ENCODE data around the gene SRSF1. TPM values are rescaled to one million over a fixed set of nuclear protein-coding genes. Genes with fewer than 3 reads are reported as not detected.
"Not testable (repeated sequence)": the region's sequence is repeated elsewhere in the genome, so short reads cannot be mapped to it uniquely, and the experiment has no call there.

The SRSF1 gene
- total RNA-seq, 1 donor from 2014 or later = 510 TPM

DNA sequence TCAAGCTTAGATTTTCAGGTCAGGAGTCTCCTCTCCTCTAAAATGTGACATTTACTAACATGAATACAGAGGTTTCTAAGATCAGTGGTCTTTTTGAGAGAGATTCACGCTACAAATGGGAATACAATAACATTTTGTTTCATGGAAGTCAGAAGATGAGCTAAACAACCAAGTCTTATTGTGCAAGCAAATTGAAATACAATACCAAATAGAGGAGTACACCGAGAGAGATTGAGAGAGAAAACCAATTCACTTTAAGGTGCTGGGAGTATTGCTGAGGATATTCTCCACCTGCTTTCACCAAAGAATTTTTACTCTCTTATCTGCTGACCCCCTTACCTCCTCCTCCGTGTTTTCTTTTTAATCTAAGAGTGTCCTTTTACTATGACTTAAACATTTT is 30.5 kb downstream of the SRSF1 start:
- Mint-ChIP-seq H3K27ac (no peak overlapping the region), H3K9me3 (no peaks in the 10 kb centered on the region), H3K4me3 (no peak overlapping the region), H3K4me1 (peaks cover 7% of the 10 kb centered on the region), H3K27me3 (no peaks in the 10 kb centered on the region), H3K36me3 (ENCODE audit: low read depth) (peaks cover 60% of the 10 kb centered on the region)
- DNase-seq = no peak
- intact Hi-C loops (cut with micrococcal nuclease) = no loop called here

DNA sequence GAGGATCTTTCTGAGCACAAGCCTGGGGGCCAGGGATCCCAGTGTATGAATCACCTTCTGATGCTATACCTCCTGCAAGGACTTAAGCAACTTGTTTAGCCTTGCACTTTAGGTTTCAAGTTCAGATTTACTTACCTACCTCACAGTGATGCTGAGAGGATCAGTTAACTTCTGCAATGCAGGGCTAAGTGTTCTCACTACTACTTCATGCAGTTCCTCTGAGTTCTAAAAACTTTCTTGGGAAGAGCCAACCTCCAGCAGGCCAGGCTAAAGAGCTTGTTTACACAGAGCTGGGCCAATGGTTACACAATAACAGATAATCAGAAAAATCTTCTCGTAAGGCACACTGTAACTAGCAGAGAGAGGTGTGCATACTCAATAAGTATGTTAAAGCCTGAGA is 32.0 kb downstream of the SRSF1 start:
- Mint-ChIP-seq H3K27me3 (no peaks in the 10 kb centered on the region), H3K27ac (no peak overlapping the region), H3K9me3 (no peaks in the 10 kb centered on the region), H3K4me1 (no peaks in the 10 kb centered on the region), H3K4me3 (no peak overlapping the region), H3K36me3 (ENCODE audit: low read depth) (peaks cover 50% of the 10 kb centered on the region)
- intact Hi-C loops (cut with micrococcal nuclease) = no loop called here
- no peak for DNase-seq

DNA sequence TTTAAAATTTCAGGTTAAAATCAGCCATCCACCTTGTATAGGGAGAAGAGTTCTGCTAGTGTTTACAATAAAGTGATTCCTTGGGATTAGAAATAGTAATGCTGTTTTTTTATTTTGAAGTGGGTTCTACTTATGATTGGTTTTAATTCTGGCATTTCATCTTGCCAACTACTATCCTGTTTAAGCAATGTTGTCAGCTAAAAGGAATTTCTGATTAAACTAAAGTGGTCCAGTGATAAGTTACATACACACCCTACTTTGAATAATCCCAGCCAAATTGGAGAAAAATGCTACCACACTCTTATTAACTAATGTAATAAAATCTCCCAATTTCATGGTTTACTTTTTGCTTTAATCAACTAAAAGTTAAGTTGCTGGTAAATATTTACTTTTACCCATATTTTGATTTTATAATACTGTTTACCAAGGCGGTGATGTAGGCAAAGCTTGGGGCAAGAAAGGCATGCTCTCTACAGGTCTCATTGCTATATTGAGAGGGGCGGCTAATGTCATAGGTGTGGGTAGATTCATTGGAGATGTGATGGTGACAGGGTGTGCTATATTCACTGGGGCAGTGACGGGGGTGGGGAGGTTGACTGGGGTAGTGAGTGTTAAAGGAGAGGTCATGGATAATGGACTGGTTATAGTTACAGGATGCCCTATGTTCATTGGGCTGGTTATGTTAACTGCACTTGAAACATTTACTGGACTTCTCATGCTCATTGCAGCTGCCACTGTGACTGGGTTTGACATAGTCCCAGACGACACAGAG is 32.8 kb downstream of the SRSF1 start:
- H3K9me3 Mint-ChIP-seq; H3K27me3 Mint-ChIP-seq; H3K4me1 Mint-ChIP-seq; DNase-seq; H3K4me3 Mint-ChIP-seq; intact Hi-C loops (cut with micrococcal nuclease); H3K27ac Mint-ChIP-seq: not testable (repeated sequence)
- H3K36me3 Mint-ChIP-seq (ENCODE audit: low read depth) = peaks cover 48% of the 10 kb centered on the region

DNA sequence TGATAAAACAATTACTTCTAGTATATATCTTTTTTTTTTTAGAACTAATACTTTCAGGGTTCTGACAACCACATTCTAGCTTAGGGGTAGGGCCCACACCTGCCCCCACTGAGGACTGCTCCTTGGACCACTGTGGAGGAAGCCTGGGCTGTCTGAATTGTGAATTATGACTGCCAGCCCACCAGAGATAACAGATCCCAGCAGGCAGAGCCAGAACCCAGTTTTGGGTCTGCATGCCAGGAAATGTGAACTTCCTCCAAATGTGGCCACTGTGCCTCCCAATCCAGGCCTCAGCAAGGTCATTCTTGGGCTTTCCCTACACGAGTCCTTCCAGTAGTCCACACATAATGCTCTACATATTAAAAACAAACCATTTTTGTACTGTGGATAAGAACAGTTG is 34.9 kb downstream of the SRSF1 start:
- H3K27ac Mint-ChIP-seq = no peak overlapping the region
- H3K36me3 Mint-ChIP-seq (ENCODE audit: low read depth) = peaks cover 35% of the 10 kb centered on the region
- no peak for DNase-seq
- H3K9me3 Mint-ChIP-seq = no peaks in the 10 kb centered on the region
- no peak overlapping the region for H3K4me3 Mint-ChIP-seq
- intact Hi-C loops (cut with micrococcal nuclease) = no loop called here
- no peaks in the 10 kb centered on the region for H3K4me1 Mint-ChIP-seq
- peaks cover 4% of the 10 kb centered on the region for H3K27me3 Mint-ChIP-seq

DNA sequence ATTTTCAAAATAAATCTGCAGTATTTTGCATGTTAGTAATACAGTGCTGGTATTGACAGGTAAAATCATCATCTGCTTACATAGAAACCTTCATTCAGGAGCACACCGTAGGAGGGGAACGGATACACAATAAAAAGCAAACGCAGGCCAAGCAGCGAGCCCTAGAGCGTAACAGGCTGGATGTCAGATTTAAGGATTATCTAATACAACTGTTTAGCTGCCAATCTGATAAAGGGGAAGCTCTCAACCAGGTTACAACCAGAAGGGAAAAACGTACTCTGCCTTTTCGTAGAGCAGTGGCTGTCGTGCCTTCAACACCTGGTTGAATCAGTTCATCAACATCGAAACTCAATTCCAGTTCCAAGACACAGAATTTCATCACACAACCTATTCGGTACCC is 35.5 kb downstream of the SRSF1 start:
- no peak overlapping the region for H3K4me3 Mint-ChIP-seq
- H3K27me3 Mint-ChIP-seq = peaks cover 4% of the 10 kb centered on the region
- no peak for DNase-seq
- H3K9me3 Mint-ChIP-seq = no peaks in the 10 kb centered on the region
- no peaks in the 10 kb centered on the region for H3K4me1 Mint-ChIP-seq
- intact Hi-C loops (cut with micrococcal nuclease) = no loop called here
- peaks cover 30% of the 10 kb centered on the region for H3K36me3 Mint-ChIP-seq (ENCODE audit: low read depth)
- no peak overlapping the region for H3K27ac Mint-ChIP-seq

DNA sequence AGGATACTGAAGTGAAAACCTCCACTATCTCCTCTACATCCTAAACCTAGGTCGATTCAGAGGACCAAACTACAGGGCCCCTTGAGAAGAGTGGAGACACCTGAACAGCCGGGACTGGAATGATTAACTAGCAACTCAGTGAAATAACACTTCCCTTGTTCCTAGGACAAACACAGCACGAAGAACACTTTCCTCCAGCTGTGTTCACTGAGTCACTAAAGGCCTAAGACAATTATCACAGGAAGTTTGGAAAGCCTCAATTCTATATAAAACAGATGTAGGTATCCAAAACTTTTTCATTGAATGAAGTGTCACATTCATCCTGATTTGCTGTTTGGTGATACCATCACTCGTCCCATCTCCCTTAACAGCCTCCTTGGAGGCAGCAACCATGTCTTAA is 36.3 kb downstream of the SRSF1 start:
- H3K4me1 Mint-ChIP-seq = no peaks in the 10 kb centered on the region
- intact Hi-C loops (cut with micrococcal nuclease) = no loop called here
- peaks cover 6% of the 10 kb centered on the region for H3K27me3 Mint-ChIP-seq
- no peak for DNase-seq
- H3K36me3 Mint-ChIP-seq (ENCODE audit: low read depth) = peaks cover 22% of the 10 kb centered on the region
- H3K9me3 Mint-ChIP-seq = no peaks in the 10 kb centered on the region
- H3K27ac Mint-ChIP-seq = no peak overlapping the region
- H3K4me3 Mint-ChIP-seq = no peak overlapping the region

DNA sequence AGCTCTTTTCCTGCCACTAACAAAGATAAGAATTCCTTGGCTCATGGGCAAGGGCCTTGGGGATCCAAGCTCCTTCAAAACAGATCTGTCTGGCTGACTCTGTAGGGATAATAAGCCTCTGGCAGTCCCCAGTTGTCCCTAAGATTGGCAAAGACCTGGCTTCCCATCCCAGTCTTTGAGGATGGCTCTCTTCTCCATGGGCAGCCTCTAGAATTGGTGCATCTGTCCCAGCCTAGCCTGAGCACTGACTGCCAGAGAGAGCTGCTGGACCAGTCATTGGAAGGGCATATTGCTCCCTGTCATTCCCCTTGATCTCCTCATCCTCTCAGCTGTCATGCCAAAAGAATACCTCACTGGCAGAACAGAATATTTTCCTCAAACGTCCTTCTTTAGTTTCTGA is 38.6 kb downstream of the SRSF1 start:
- Mint-ChIP-seq H3K27me3 (peaks cover 9% of the 10 kb centered on the region), H3K27ac (no peak overlapping the region), H3K4me1 (no peaks in the 10 kb centered on the region), H3K4me3 (no peak overlapping the region), H3K9me3 (no peaks in the 10 kb centered on the region), H3K36me3 (ENCODE audit: low read depth) (peaks cover 7% of the 10 kb centered on the region)
- intact Hi-C loops (cut with micrococcal nuclease) = no loop called here
- no peak for DNase-seq

DNA sequence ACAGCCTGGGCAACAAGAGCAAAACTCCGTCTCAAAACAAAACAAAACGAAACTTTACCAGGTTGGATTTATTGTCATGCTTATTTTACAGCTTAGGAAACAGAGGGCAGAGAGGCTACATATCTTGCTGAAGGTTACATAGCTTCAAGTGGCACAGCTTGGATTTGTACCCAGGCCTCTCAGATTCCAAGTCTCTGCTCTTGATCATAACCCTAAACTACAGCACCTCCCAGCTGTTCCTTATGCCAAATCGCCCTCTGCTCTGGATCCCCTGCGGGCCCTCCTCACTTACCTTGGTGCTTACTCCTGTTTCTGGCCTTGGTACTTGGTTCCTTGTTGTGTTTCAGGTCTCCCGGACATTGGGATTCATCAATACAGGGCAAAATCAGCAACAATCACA is 40.2 kb downstream of the SRSF1 start:
- Mint-ChIP-seq H3K27me3 (peaks cover 13% of the 10 kb centered on the region), H3K36me3 (ENCODE audit: low read depth) (peaks cover 1% of the 10 kb centered on the region), H3K4me3 (no peak overlapping the region), H3K9me3 (no peaks in the 10 kb centered on the region), H3K27ac (no peak overlapping the region), H3K4me1 (no peaks in the 10 kb centered on the region)
- intact Hi-C loops (cut with micrococcal nuclease) = no loop called here
- DNase-seq = no peak

DNA sequence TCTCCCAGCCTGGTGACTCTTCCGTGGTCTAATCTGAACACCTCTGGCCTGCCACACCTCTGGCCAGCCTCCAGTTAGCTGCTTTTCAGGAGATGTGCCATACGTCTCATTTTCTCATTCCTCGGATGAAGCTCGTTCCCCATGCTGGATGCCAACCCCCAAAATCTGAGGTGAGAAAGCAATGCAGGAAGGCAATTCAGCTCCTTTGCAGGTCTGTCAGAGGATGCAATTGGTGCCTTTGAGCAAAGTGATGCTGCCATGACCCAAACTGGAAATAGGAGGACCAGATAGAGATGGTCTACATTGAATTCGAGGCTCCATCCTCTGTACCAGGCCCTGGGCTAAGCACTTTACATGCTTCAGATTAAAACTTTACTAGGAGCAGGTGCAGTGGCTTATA is 40.8 kb downstream of the SRSF1 start:
- H3K27ac Mint-ChIP-seq = no peak overlapping the region
- H3K36me3 Mint-ChIP-seq (ENCODE audit: low read depth) = no peaks in the 10 kb centered on the region
- no peak for DNase-seq
- no peak overlapping the region for H3K4me3 Mint-ChIP-seq
- intact Hi-C loops (cut with micrococcal nuclease) = no loop called here
- no peaks in the 10 kb centered on the region for H3K4me1 Mint-ChIP-seq
- peaks cover 15% of the 10 kb centered on the region for H3K27me3 Mint-ChIP-seq
- H3K9me3 Mint-ChIP-seq = no peaks in the 10 kb centered on the region

DNA sequence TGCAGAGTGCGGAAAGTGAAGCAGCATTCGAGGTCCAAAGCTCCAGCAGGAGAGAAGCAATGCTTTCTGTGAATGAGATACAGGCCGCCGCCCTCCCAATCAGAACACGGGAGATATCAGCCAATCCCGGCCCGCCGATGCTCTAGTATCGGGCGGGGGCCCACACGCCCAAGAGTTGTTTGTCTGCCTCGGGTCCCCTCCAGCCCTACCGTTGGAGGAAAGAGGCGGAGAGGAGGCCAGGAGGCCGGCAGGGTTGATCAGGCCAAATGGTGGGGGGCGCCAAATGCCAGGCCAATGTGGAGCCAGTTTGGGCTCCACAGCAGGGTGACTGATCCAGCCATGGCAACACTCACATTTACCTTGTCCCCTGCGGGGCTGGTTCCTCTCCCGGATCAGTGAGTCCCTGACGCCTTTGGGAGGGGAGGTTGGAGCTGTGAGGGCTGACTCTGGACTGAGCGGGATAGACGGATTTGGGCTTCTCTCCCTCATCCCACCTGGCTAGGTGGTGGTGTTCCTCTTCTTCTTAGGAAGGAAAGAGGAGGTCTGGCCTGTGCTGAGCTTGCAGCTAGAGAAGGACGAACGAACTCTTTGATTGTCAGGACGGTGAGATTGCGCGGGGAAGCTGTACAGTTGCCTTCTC is 41.4 kb downstream of the SRSF1 start:
- DNase-seq = no peak
- Mint-ChIP-seq H3K27ac (no peak overlapping the region), H3K9me3 (no peaks in the 10 kb centered on the region), H3K4me1 (no peaks in the 10 kb centered on the region), H3K27me3 (peaks cover 20% of the 10 kb centered on the region), H3K36me3 (ENCODE audit: low read depth) (no peaks in the 10 kb centered on the region), H3K4me3 (no peak overlapping the region)
- intact Hi-C loops (cut with micrococcal nuclease) = no loop called here

DNA sequence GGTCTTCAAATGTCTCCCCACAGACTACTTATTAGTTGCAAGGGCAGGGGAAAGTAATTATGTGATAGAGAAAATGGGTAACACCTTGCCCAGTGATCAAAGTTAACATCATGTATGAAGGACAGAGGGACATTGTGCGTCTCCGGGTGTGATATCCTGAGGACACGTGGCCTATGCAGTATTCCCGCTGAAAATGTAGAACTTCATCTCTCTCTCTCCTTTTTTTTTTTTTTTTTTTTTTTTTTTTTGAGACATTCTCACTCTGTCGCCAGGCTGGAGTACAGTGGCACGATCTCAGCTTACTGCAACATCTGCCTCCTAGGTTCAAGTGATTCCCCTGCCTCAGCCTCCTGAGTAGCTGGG is 43.9 kb downstream of the SRSF1 start:
- no peaks in the 10 kb centered on the region for H3K9me3 Mint-ChIP-seq

DNA sequence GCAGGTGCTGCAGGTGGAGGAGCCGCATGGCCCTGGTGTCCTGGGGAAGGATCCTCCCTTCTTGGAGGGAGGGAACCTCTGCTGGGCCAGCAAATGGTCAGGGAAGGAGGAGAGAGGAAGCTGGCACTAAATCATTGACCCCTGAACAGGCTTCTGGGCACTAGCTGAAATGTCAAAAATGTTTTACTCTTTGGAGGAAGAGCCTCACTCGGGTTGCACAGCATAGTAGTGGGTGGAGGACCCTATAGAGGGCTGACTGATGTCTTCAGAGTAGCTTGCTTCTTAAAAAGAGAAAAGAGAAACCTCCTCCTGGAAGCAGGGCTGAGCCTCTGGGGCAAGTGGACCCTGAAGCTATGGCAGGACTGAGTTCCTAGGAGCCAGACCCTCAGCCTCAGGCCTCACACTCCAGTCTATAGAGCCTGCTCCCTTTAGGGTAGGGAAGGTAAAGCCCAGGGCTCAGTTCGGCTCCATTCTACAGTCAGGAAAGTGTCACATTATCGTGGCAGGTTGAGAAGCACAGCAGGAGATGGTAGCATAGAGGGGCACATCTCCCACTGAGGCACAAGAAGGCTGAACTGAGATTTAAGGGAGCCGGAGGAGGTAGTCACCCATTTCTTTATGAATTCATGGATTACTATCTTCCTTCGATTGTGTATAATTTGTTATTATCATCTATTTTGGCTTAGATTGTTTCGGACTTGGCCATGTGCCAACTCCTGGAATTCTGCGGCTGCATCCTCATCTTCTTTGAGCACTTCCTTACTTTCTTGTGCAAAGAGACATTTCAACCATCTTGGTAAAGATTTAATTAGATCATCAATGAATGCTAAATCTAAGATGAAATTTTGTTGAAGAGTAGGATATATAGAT is 44.5 kb downstream of the SRSF1 start:
- no peaks in the 10 kb centered on the region for H3K9me3 Mint-ChIP-seq
- no peak overlapping the region for H3K4me3 Mint-ChIP-seq
- no peak overlapping the region for H3K27ac Mint-ChIP-seq
- intact Hi-C loops (cut with micrococcal nuclease) = no loop called here
- DNase-seq = no peak
- H3K4me1 Mint-ChIP-seq = peaks cover under 1% of the 10 kb centered on the region
- peaks cover 30% of the 10 kb centered on the region for H3K27me3 Mint-ChIP-seq
- no peaks in the 10 kb centered on the region for H3K36me3 Mint-ChIP-seq (ENCODE audit: low read depth)

More for the DNA sequence above, 43.9 kb downstream of the SRSF1 start:
- DNase-seq = no peak
- H3K27ac Mint-ChIP-seq = no peak overlapping the region
- H3K27me3 Mint-ChIP-seq = peaks cover 26% of the 10 kb centered on the region
- no peaks in the 10 kb centered on the region for H3K4me1 Mint-ChIP-seq
- no peaks in the 10 kb centered on the region for H3K36me3 Mint-ChIP-seq (ENCODE audit: low read depth)
- H3K4me3 Mint-ChIP-seq = no peak overlapping the region
- intact Hi-C loops (cut with micrococcal nuclease) = no loop called here

DNA sequence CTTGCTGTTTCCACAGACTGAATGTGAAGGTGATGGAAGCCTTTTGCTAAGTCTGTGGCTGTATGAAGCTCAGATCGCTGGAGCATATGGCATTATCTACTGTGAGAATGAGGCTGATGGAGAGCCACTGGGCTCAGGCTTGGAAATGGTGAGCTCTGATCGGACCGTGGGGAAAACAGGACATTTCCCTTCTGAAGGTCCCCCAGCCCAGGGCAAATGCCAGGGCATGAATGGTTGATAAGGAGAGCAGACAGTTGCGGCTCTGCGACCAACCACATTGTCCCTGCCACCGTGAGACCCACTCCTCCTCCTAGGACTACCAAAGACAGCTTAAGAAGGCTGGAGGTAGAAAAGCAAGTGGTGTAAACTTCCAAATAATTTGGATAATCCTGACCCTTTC is 47.1 kb downstream of the SRSF1 start:
- H3K27me3 Mint-ChIP-seq = peaks cover 45% of the 10 kb centered on the region
- intact Hi-C loops (cut with micrococcal nuclease) = no loop called here
- no peaks in the 10 kb centered on the region for H3K36me3 Mint-ChIP-seq (ENCODE audit: low read depth)
- no peaks in the 10 kb centered on the region for H3K9me3 Mint-ChIP-seq
- no peak overlapping the region for H3K27ac Mint-ChIP-seq
- peaks cover 14% of the 10 kb centered on the region for H3K4me1 Mint-ChIP-seq
- no peak overlapping the region for H3K4me3 Mint-ChIP-seq
- DNase-seq = no peak

DNA sequence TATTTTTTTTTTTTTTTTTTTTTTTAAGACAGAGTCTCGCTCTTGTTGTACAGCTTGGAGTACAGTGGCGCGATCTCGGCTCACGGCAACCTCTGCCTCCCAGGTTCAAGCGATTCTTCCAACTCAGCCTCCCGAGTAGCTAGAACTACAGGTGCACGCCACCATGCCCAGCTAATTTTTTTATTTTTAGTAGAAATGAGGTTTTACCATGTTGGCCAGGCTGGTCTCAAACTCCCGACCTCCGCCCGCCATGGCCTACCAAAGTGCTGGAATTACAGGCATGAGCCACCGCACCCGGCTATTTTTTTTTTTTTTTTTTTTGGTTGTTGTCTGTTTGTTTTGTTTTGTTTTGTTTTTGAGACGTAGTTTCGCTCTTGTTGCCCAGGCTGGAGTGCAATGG is 48.7 kb downstream of the SRSF1 start:
- H3K4me3 Mint-ChIP-seq; DNase-seq; H3K9me3 Mint-ChIP-seq; H3K27ac Mint-ChIP-seq; intact Hi-C loops (cut with micrococcal nuclease); H3K36me3 Mint-ChIP-seq (ENCODE audit: low read depth): not testable (repeated sequence)
- Mint-ChIP-seq H3K4me1 (peaks cover 15% of the 10 kb centered on the region), H3K27me3 (peaks cover 52% of the 10 kb centered on the region)
